PC-3 (cell line): ENCODE results near the gene SLC1A7. TPM values are rescaled to one million over a fixed set of nuclear protein-coding genes. Genes with fewer than 3 reads are reported as not detected.

Experiments used
- ATAC-seq: fragments of 200-7000 bp; cut with Tn5 transposase; 2 replicates; pipeline ENCODE4 v1.9.1; 2020; ENCODE audit warnings: mild to moderate bottlenecking, moderate library complexity
- BruUV-seq: library from RNA; stranded (reverse); fragments of 400-500 nt; replicated peaks from 2 replicates; lab custom pipeline; 2021; lab: Mats Ljungman, UMichigan
- CTCF ChIA-PET: fragments of 300-600 bp; sonication (Branson Sonifier 250); formaldehyde crosslinking; loops from one replicate; lab custom pipeline; 2022; ENCODE audit warnings: antibody characterized with exemption; lab: Charles Lee
- POLR2A ChIA-PET: fragments of 300-600 bp; sonication (Branson Sonifier 250); formaldehyde crosslinking; loops from one replicate; lab custom pipeline; 2022; ENCODE audit warnings: antibody characterized with exemption; ENCODE audit not compliant: unreplicated experiment; lab: Charles Lee
- DNase-seq: peaks from one replicate; pipeline ENCODE4 v3.0.0-alpha.2; 2015
- H2AFZ ChIP-seq: fragments of 300-600 bp; sonication (generic); 2 replicates; pipeline ENCODE4 v1.6.0; 2016; ENCODE audit warnings: antibody characterized with exemption, low read length
- H3F3A ChIP-seq: fragments of 300-600 bp; sonication (generic); one replicate; pipeline ENCODE4 v1.6.0; 2017; ENCODE audit warnings: antibody characterized with exemption, low read length, control low read depth, mild to moderate bottlenecking; ENCODE audit not compliant: unreplicated experiment
- H3K27ac ChIP-seq: fragments of 300-600 bp; sonication (generic); 2 replicates; pipeline ENCODE4 v1.5.1; 2016; ENCODE audit warnings: mild to moderate bottlenecking, low read length
- H3K27me3 ChIP-seq: fragments of 300-600 bp; sonication (generic); 2 replicates; pipeline ENCODE4 v1.6.1; 2016; ENCODE audit warnings: low read length, mixed read lengths
- H3K36me3 ChIP-seq: fragments of 300-600 bp; sonication (generic); 2 replicates; pipeline ENCODE4 v1.6.1; 2016; ENCODE audit warnings: low read depth, mixed run types, low read length, mixed read lengths
- H3K4me1 ChIP-seq: fragments of 300-600 bp; sonication (generic); 2 replicates; pipeline ENCODE4 v1.5.1; 2016; ENCODE audit warnings: low read length; ENCODE audit not compliant: insufficient read depth
- H3K4me2 ChIP-seq: fragments of 300-600 bp; sonication (generic); 2 replicates; pipeline ENCODE4 v1.6.0; 2016; ENCODE audit warnings: low read length
- H3K4me3 ChIP-seq: fragments of 300-600 bp; sonication (generic); 2 replicates; pipeline ENCODE4 v1.5.1; 2016; ENCODE audit warnings: mild to moderate bottlenecking, low read length, mixed read lengths
- H3K79me2 ChIP-seq: fragments of 300-600 bp; sonication (generic); 2 replicates; pipeline ENCODE4 v1.6.1; 2017; ENCODE audit warnings: low read length, mixed read lengths
- H3K9ac ChIP-seq: fragments of 300-600 bp; sonication (generic); 2 replicates; pipeline ENCODE4 v1.6.0; 2016; ENCODE audit warnings: mild to moderate bottlenecking, low read length
- H3K9me2 ChIP-seq: fragments of 300-600 bp; sonication (generic); replicated peaks from 2 replicates; pipeline ENCODE4 v1.6.1; 2016; ENCODE audit warnings: mixed run types, low read length, mixed read lengths
- H3K9me3 ChIP-seq: fragments of 300-600 bp; sonication (generic); 2 replicates; pipeline ENCODE4 v1.6.1; 2016; ENCODE audit warnings: low read length, mixed read lengths
- H4K20me1 ChIP-seq: fragments of 300-600 bp; sonication (generic); 2 replicates; pipeline ENCODE4 v1.6.1; 2016; ENCODE audit warnings: low read length, mixed read lengths
- CTCF ChIP-seq: fragments of 300-600 bp; sonication (generic); conservative IDR thresholded peaks from 2 replicates; pipeline ENCODE4 v1.5.1; 2017; ENCODE audit warnings: antibody characterized with exemption, low read depth, mild to moderate bottlenecking, low read length
- EZH2 ChIP-seq: fragments of 300-600 bp; sonication (generic); IDR thresholded peaks from one replicate; pipeline ENCODE4 v1.6.1; 2017; ENCODE audit warnings: antibody characterized with exemption, mild to moderate bottlenecking, low read length; ENCODE audit not compliant: unreplicated experiment
- EZH2phosphoT487 ChIP-seq: fragments of 300-600 bp; sonication (generic); IDR thresholded peaks from 2 replicates; pipeline ENCODE4 v1.6.1; 2018; ENCODE audit warnings: mild to moderate bottlenecking, antibody characterized with exemption, low read length, borderline replicate concordance
- intact Hi-C: fragments of 100-400 bp; cut with micrococcal nuclease; formaldehyde crosslinking; loops from 2 replicates; pipeline ENCODE4 v1.9.0; 2023
- total RNA-seq: library from RNA; depleted of rRNA; stranded (reverse); fragments of >200 nt; gene quantifications from 2 replicates; pipeline ENCODE4 v1.2.3, GENCODE V29; 2014

Gene SLC1A7
- total RNA-seq, 1 experiment from 2014 or later = 0.26 TPM

- Histone ChIP-seq H3K79me2 (no peaks in the 10 kb centered on the region), H3K27ac (no peak overlapping the region), H3K4me3 (no peak overlapping the region), H3K9me3 (no peaks in the 10 kb centered on the region), H4K20me1 (no peaks in the 10 kb centered on the region), H3F3A (no peaks in the 10 kb centered on the region), H3K9me2 (no peaks in the 10 kb centered on the region), H3K9ac (no peak overlapping the region), H3K36me3 (no peaks in the 10 kb centered on the region), H3K4me2 (no peak overlapping the region), H2AFZ (no peak overlapping the region), H3K27me3 (no peaks in the 10 kb centered on the region), H3K4me1 (no peaks in the 10 kb centered on the region)
- BruUV-seq = no TSS peak
- intact Hi-C loops = no loop called here
- POLR2A ChIA-PET = no interaction called here
- no peak for ATAC-seq
- CTCF ChIA-PET = no interaction called here
- TF ChIP-seq CTCF (no peak), EZH2phosphoT487 (no peak), EZH2 (no peak)
- DNase-seq = no peak
These were observed 66.7 kb downstream of the SLC1A7 start for GRCh38 chr1:53075761-53076163.

DNA sequence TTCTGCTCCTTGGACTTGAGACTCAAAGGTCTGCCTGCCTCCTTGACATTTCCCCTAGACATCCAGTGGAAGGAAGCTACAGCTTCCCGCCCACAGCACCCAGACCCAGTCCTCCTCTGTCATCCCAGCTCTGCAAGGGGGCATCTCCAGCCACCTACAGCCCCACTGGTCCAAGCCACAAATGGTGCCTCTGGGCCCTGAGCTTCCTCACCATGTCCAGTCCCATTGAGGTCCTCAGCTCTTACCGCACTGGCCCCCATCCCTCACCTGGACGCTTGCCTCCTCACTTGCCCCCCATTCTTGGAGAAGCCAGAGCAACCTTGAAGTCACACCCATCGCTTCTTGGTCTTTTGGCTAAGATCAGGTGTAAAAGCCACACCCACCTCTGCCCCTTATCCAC lies 67.2 kb downstream of the SLC1A7 start:
- ATAC-seq (no peak), DNase-seq (no peak)
- intact Hi-C loops = no loop called here
- H2AFZ ChIP-seq = no peak overlapping the region
- ChIA-PET CTCF (no interaction called here), POLR2A (no interaction called here)
- no peaks in the 10 kb centered on the region for H3K9me3 ChIP-seq
- no peaks in the 10 kb centered on the region for H3K27me3 ChIP-seq
- no peak overlapping the region for H3K4me2 ChIP-seq
- no peaks in the 10 kb centered on the region for H3K4me1 ChIP-seq
- H3K4me3 ChIP-seq = no peak overlapping the region
- no peaks in the 10 kb centered on the region for H3K9me2 ChIP-seq
- TF ChIP-seq CTCF (no peak), EZH2 (no peak), EZH2phosphoT487 (no peak)
- H3K9ac ChIP-seq = no peak overlapping the region
- no peaks in the 10 kb centered on the region for H3F3A ChIP-seq
- no peaks in the 10 kb centered on the region for H4K20me1 ChIP-seq
- BruUV-seq = no TSS peak
- no peaks in the 10 kb centered on the region for H3K36me3 ChIP-seq
- H3K27ac ChIP-seq = no peak overlapping the region
- no peaks in the 10 kb centered on the region for H3K79me2 ChIP-seq

DNA sequence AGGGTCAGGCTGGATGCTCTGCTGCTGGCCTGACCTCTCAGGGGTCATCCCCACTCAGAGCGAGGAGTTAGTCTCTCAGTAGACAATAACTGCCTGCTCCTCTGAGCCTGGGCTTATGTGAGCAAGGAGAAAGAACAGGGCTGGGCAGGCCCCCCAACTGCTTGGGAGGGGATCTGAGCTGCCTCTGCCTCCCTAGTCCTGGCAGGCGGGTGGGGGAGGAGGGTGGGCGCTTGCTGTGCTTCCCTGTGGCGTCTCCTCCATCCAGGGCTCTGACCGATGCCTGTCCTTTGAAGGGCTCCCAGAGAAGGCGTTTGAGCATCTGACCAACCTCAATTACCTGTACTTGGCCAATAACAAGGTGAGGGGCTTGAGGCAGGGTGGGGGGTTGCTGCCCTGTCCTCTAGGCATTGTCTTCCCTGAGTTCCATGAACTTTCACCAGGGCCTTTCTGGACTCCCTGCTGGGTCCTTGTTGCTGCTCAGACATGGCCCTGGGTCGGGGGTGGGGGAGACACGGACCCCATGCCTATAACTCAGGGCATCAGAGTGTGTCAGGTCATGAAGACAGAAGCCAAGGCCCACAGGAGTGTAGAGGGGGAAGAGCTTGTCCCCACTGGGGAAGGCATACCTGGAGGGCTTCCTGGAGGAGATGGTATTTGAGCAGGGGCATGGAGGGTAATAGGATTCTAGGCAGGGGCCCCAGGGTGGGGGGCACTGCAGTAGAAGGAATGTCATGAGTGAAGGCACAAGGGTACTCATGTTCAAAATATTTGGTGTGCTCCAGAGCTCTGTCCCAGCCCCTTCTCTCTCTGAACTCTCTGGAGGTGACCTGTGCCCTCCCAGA lies 67.9 kb downstream of the SLC1A7 start:
- intact Hi-C loops = no loop called here
- no peak overlapping the region for H3K4me2 ChIP-seq
- ChIA-PET POLR2A (no interaction called here), CTCF (no interaction called here)
- no peaks in the 10 kb centered on the region for H3K4me1 ChIP-seq
- ATAC-seq = no peak
- H2AFZ ChIP-seq = no peak overlapping the region
- H3K9me2 ChIP-seq = no peaks in the 10 kb centered on the region
- no peak overlapping the region for H3K4me3 ChIP-seq
- no peaks in the 10 kb centered on the region for H3K36me3 ChIP-seq
- no peak for DNase-seq
- no peaks in the 10 kb centered on the region for H3K79me2 ChIP-seq
- TF ChIP-seq EZH2 = no peak
- no peak for TF ChIP-seq EZH2phosphoT487
- TF ChIP-seq CTCF = no peak
- no peak overlapping the region for H3K27ac ChIP-seq
- no peaks in the 10 kb centered on the region for H3F3A ChIP-seq
- H3K27me3 ChIP-seq = no peaks in the 10 kb centered on the region
- no peak overlapping the region for H3K9ac ChIP-seq
- H4K20me1 ChIP-seq = no peaks in the 10 kb centered on the region
- BruUV-seq = no TSS peak
- H3K9me3 ChIP-seq = no peaks in the 10 kb centered on the region
